GM21447 (cell line): ENCODE results near the gene ZNRF2.

Source experiments
- ATAC-seq: cut with Tn5 transposase; IDR thresholded peaks from one replicate; pipeline ENCODE4 v1.9.1; 2021; ENCODE audit not compliant: unreplicated experiment

Gene ZNRF2

DNA sequence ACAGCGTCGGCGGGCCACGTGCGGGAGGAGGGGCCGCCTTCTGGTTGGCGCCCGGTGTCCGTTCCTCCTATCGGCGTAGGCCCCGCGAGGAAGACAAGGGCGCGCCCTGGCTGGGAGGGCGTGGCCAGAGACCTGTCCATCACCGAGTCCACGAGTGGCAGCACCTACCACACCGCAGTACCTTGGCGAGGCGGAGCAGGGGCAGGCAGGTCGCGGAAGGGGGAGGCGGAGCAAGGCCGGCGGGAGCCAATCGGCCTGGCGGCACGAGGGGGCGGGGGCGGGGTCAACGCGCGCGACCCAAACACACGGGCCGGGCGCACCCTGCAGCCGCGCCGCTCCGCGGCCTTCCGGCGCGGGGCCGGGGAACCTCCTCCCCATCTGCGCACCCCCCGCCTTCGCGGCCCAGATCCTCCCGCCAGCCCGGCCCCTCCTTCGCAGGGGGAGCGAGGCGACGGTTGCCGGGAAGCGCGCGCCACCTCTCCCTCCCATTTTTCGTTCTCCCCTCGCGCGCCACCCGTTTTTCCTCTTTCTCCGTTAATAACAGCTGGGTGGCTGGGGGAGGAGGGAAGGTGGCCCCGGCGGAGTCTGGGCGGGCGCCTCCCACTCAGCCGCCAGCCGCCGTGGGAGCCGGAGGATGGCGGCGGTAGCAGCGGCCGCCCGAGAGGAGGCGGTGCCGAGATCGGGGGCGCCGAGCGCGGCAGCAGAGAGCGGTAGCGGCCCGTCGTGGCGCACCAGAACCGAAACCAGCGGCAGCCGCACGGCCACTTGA, at the start of gene ZNRF2:
ZNRF2 (plus strand) TSS at position 300 of the 769 bp plus-strand sequence. CDS start 761 bp downstream, outside the sequence.
- ATAC-seq = peak; percentile 89

DNA sequence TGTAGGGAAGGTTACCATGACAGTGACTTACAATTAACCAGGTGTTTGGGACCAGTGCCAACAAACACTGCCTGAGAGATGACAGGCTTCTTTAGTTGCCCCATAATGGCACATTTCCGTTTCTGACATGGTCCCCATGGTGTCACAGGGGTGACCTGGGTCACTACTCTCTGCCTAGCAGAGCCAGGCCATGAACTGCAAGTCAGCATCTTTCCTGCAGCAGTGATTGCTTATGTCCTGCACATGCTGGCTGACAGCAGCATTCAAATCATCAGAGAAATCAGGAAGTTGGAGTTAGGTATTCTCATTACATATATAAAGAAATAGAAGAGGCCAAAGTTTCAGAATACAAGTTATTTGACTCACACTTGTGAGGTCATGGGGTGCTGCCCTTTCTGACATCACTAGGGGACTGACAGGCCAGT, 47.1 kb upstream of the ZNRF2 start:
- no peak for ATAC-seq

- peak; percentile 65 for ATAC-seq
These were observed 45.5 kb upstream of the ZNRF2 start for GRCh38 chr7:30238721-30239441.

DNA sequence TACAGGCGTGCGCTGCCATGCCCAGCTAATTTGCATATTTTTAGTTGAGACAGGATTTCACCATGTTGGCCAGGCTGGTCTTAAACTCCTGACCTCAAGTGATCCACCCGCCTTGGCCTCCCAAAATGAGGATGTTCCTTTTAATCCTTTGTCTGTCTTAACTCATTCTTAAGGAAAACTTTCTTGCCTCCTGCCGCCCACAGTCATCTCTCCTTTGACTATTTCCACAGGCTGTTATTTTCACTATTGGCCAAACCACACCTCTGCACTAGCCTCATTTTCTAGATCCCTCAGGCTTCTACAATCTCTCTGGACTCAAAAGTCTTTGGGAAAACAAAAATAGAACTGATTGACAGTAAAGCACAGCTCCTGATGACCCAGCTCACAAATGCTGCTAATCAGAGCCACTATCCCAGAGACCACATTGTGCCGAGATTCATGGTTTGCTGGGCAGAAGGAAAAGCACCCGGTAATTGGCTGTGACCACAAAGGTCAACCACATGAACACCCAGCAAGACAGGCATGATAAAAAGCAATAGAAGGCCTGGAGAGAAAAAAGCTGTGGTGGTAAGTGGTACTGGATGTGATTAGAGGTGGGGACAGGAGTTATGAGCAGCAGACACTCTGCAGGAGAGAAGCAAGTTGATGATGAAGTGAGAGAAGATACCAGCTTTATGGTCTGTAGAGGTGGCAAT, 44.1 kb upstream of the ZNRF2 start:
- no peak for ATAC-seq

- ATAC-seq = no peak
These were observed 42.6 kb upstream of the ZNRF2 start for GRCh38 chr7:30241767-30242166.

GRCh38 chr7:30244340-30244739, 40.1 kb upstream of the ZNRF2 start:
- ATAC-seq = no peak

DNA sequence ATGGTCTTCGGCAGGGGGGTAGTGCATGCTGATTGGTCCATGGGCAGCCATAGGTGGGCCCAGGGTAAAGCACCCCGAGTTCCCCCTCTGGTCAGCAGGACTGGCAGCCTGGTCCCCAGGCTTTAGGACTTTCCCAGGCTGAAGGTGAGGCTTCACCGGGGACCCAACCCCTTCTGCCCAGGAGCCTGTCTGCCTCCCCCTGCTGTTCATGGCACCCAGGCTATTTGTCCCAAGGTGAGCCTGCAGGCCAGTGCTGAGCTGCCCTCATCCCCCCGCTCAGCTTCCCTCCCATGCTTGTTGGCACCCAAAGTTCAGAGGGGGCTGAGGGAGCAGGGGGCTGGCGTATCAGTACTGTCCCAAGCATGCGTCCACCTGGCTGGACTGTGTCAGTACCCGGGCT, 38.5 kb upstream of the ZNRF2 start:
- ATAC-seq = no peak

GRCh38 chr7:30246392-30246791, 38.0 kb upstream of the ZNRF2 start:
- ATAC-seq = no peak

DNA sequence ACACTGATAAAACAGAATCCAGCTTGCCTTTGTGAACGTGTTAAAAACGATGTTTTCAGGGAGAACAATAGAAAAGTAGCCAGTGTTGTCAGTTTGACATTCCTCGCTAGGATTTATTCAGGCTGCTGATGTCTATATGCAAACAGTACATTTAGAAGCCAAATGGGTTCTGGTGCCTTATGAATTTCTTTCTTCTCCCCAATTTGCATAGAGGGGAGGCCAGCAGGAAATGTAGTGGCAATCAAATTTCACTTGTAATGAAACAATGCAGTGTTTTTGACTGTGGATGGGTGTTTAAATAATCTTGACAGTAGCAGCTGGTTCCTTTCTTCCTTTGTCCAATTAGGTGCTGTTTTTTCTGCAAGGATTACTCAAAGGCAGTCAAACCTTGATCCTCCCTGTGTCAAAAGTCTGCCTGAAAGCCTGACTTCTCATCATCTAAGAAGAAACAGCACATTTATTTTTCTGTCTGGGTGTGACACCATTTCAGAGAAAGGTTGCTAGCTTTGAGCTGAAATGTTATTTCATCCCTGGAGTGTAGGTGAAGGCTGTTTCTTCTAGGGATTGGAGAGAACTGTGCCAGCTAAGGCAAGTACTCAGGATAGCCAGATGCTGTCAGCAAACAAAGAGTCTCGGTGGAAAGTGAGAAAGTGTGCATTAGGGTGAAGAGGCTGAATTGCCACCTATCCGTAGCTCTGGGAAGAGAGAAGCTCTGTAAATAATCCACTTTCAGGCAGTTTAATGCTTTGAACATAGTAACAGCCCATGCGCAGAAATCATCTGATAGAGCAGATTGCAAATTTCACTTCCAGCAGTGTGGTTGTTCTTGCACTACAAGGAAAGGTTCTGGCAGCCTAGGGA, 36.6 kb upstream of the ZNRF2 start:
- no peak for ATAC-seq

DNA sequence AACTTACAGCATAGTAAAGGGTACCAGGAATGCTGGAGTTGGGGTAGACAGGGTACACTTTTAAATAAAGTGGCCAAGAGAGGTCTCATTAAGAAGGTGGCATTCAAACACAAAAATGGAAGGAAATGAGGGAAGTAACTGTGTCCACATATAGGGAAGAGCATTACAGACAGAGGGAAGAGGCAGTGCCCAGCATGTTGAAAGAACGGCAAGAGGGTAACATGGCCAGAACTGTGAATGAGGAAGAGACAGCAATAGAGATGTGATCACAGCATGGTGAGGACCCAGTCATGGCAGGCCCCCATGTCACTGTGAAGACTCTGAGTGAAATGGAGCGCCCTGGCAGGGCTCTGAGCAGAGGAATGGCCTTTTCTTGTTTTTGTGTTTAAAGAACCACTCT, 35.1 kb upstream of the ZNRF2 start:
- ATAC-seq = no peak

DNA sequence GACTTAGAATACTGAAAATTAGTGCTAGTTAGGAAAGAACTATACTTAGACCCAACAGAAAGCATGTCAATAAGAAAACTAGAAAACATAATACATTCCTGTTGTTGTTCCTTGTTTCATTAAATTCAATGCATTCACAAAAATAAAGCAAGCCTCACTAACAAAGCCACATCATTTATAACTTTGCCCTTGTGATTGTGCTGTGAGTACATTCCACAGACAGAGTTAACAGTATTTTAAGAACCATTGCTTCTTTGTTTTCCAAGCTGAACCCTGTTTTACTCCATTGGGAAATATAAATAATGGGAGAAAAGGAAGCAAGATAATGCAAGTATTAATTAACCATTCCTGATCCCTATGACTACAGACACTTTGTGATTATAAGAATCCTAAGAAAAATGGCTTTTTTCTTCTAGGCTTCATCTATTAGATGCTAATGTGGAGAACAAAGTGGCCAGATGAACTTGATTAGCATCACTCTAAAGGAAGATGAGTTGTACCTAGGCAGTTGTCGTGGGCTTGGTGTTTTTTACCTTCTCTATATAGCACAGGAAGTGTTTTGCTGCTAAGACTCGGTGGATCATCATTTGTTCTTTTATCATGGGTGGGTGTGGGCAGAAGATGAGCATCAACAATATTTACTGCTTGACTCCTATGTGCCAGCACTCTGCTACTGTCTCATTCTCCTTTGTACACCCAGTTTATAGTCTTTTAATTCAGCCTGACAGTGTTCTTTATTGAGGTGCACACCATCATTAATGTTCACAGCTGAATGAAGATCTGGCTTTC, 34.2 kb upstream of the ZNRF2 start:
- ATAC-seq = no peak

DNA sequence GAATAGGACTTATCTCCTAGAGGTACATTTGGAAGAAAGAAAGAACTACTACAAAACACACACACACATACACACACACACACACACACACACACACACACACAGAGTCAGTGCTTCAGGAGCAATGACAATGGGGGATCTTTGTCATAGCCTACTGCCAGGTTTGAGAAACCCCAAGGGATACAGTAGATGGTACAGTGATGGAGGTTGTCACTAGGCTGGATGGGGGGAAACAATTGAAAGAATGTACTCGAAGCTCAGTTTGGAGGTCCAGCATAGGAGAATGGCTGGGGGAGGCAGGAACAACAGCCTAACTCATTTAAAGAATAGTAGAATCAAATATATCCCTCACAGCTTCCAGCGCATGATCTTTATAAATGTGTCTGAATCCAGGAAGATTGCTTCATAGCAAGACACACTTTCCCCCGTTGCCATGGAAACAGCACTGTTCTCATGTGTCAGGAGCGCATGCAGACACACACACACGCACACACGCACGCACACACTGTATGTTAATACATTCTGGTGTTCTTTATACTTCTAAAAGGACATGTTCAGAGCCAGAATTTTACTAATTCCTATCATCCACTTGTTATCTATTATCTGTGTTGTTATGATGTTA, 32.6 kb upstream of the ZNRF2 start:
- no peak for ATAC-seq

DNA sequence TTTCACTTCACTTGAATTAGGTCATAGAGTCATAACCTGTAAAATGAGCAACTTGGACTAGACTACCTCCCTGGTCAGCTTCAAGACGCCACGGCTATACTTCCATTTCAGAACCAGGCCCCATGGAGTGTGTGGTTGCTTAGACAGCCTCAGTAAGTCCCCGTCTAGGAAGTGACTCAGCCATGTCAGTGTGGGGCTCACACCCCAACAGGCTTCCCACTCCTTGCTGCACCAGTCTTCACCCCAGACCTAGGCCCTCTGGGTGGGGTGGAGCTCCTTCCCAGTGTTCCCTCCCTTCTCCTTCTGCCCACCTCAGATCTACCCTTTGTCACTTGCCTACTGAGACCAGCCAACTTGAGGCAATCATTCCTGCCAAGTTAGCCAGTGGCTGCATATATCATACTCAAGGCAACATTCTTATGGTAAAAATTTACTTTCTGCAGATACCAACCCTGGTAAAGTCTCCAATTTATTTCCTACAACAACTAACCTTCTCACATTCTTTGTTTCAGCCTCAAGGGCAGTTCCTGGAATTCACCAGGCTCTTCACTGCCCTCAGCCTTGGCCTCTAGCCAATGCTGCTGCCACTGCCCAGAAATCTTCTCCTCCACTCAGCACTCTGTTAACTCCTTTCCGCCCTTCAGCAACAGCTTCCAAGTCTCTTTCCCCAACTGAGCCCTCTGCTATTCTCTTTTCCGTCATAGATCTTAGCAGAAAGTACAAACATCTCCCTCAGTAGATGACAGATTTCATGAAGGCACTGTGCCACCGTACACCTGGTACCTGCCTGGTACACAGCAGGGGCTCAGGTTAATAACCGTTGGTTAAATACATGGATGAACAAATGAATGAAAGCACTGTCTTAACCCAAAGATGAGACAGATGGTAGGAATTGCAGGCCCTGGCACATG, 31.3 kb upstream of the ZNRF2 start:
- no peak for ATAC-seq

DNA sequence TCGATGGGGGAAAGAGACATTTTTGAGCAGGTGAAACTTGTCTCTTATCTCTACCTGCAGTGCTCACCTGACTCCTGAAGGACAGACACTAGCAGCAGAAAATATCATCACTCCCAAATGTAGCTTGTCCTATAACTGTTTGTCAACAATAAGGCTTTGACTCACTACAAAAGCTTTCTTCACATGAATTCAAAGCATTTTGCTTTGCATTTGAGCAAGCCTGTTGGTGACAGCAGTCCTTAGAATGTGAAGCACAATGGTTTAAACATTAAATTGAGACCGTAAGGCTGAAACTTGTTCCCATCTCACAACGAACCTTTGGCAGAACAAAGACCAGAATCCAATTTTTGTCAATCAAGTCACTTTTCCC, 30.6 kb upstream of the ZNRF2 start:
- no peak for ATAC-seq

GRCh38 chr7:30254248-30254647, 30.1 kb upstream of the ZNRF2 start:
- no peak for ATAC-seq

DNA sequence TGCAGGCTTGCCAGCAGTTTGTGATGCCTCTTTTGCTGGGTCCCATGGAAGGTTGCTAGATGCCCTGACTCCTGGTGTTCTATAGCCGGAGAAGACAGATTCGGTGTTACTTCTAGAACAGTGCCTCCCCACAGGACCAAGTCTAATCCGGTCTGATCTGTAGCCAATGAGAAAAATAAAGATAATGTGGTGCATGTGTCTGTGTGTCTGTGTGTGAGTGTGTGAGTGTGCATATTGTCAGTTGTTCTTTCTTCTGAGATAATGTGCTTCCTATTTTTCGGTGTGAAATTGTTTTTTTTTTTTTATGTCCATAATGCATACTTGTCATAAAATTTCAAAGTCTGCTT, 29.7 kb upstream of the ZNRF2 start:
- ATAC-seq = no peak

DNA sequence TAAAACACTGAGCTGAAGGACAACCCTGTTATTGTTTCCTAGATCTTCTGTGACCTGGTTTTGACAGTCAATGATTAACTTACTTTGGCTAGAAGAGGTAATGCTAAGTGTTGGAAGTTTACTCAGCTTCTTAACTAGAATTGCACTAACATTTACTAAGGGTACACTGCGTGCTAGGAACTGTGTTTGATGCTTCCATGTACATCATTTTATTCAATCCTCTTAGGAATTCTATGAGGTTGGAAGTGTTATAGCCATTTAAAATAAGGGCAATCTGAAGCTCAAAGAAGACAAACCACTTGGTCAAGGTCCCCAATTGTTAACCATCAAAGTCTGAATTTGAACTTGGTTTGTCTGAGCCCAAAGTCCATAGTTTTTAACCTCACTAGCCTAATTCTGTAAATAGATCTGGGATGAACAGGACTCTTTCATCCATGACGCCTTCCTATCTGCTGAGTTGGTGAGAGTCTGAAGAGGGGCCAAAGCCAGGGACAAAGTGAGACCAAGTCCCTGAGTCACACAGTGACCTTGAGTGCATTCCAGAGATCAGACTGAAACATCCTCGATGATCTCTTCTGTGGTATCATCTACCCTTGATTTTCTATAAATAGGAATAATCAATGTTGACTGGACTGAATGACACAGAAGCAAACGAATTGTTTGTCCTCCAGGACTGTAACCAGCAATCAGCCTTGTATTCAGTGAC, 29.2 kb upstream of the ZNRF2 start:
- ATAC-seq = no peak

- ATAC-seq = no peak
These were observed 28.0 kb upstream of the ZNRF2 start for GRCh38 chr7:30256349-30256858.
